ENCODE data around the gene NXPE4.

NXPE4 gene

DNA sequence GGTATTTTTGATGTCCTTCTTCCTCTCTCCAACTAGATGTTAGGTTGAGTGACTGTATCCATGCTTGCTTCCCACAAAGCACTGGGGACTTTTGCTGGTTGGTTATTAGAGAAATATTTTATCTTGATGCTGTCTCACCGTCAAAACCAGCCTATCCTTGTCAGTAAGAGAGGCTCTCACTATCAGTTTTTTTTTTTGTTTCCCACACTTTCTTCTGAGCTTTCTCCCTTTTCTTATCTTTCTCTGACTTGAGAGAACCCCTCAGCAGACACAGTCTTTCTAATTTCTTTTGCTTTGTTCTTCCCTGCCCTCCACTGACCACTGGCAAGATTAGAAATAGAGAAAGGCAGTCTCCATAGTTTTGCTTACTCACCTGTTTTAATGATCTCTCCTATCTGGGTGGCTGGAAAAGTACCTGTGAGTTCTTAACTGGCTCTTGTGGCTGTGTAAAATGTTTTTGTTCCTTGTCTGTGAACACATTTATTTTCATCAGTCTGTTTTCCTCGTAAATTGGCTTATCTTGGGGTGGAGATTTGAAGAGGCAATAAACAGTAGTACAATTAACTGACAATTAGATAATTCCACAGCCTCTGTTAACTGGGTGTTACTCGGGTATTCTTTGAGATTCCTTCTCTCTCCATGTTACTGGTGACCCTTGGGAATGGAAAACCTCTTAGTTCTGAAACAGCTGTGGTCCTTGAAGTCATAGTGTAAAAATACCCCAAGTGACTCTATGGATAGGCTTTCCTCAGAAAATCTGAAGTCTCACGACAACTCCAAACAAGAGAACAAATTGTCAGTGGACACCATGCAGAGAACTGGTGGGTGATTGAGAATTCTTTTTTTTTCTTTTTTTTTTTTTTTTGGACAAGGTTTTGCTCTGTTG lies 35.9 kb downstream of the NXPE4 start, which contains the start of gene NXPE1:
TSS of gene NXPE1 (minus strand) at position 457 of the 886 bp plus-strand sequence. CDS start 8,680 bp downstream, outside the sequence.
- DNase-seq (ENCODE audit: low read depth), result no peak

DNA sequence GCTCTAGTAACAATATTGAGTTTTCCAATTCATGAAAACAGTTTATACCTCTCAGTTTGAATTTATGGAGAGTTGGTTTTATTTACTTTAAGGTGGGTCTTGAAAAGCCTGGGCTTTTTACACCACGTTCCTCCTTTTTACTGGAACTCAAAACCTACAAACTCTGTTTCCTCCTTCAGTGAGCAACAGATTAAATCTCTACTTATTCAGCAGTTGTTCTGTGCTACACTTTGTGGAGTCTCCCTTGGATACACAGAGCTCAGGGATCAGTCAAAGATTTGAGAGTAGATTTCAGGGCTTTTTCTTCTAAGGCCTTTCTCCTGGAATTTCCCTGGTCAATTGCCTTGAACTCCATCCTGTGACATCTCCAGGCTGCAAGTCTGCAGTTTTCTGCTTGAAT lies 39.5 kb downstream of the NXPE4 start:
- no peak for DNase-seq (ENCODE audit: low read depth)

DNA sequence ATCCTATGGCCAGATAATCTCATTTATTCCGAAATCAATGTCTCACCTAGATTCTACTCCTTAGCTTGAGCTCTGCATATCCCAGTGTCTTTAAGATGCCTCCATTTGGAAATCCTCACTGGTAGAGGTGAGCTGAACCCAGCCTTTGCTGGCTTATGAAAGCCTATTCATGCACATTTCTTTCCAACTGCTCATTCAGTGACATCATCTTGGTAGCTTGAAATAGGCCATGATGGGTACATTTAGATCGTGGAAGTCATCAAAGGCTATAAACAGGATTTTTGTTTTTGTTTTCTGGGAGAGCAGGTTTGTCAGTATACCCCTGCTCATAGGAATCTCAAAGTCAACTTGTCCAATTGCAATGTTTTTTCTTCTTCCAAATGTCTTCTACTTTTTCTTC lies 41.9 kb downstream of the NXPE4 start:
- DNase-seq (ENCODE audit: low read depth), result no peak

DNA sequence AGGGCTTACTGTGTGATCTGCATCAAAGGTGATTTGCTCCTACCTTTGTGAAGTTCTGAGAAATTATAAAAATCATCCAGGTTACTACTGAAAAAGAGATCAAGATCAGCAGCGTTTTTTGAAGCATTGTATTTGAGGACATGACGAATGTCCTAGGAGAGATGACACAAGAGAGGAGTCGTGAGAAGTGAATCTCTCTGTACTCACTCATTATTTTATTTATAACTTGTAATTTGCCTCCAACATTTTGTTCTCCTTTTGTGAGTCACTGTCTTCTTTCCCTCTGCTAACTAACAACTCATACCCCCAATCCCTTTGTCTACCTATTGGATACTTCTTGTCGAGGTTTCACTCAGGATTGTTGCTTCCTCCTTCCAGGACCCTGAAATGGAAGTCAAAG lies 44.5 kb downstream of the NXPE4 start:
- no peak for DNase-seq (ENCODE audit: low read depth)

DNA sequence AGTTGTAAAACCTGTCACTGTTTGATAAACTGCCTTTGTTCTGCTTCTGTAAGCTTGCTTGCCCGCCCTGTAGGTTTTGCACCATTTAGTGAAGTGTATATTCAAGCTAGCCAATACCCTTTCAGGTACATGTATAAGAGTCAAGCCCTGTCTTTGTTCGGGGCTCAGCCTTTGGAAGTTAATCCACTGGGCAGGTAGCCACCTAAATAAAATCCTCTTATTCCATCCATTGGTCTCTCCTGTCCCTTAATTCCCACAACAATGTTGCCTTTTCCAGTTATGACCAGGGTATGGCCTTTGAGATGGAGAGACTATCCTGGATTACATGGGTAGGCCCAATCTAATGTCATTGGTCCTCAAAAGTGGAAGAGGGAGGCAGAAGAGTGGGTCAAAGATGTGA lies 69.9 kb downstream of the NXPE4 start:
- no peak for DNase-seq (ENCODE audit: low read depth)

DNA sequence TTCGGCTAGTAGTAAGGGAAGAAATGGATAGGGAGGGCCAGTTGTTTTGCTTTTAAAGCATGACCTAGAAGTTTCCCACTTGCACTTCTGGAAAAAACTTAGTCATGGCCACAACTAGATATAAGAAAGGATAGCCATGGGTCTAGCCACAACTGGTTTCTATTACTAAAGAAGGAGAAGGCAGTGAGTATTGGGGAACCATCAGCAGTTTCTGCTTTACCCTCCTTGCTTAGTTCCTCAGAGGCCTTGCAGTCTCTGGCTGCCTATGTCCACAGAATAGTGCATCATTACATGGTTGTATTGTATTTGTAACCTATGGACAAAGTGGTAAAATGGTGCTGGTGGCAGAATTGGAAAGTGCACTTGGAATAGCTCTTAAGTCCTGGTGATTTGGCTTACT lies 71.5 kb downstream of the NXPE4 start:
- DNase-seq (ENCODE audit: low read depth), result no peak

DNA sequence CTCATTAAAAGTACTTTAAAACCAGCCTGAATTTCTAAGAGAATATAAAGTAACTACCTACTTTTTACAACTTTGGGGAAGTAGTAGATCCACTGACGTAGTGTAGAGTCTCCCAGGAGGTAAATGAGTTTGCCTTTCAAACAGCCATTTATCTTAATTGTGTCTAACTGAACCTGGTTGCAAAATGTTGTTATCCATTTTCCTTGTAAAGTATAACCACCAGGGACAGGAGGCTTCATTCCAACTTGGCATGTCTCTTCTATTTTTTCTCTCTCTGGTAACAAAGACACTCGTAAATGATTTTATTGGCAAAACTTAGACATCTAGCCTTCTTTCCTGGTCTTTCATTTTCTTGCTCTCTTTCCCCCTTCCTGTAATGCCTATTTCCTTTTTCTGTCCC lies 72.8 kb downstream of the NXPE4 start:
- no peak for DNase-seq (ENCODE audit: low read depth)

All from CMK (cell line).